AG10803 (cell line): ENCODE results near the gene WHAMM.

Experiments
- DNase-seq: peaks from one replicate; pipeline ENCODE4 v3.0.0; 2010; ENCODE audit warnings: low read depth
- H3K4me3 ChIP-seq: 2 replicates; pipeline ENCODE4 v1.5.1; 2011; ENCODE audit warnings: mild to moderate bottlenecking, low read length, control low read depth
- CTCF ChIP-seq: conservative IDR thresholded peaks from 2 replicates; pipeline ENCODE4 v1.5.1; 2011; ENCODE audit warnings: mild to moderate bottlenecking, low read length, control low read depth, inconsistent platforms

Gene WHAMM

GRCh38 chr15:82871358-82871757, 61.9 kb downstream of the WHAMM start:
- H3K4me3 ChIP-seq = no peak overlapping the region
- TF ChIP-seq CTCF = no peak
- DNase-seq = peak; percentile 9

- no peak for DNase-seq
- TF ChIP-seq CTCF = no peak
- no peak overlapping the region for H3K4me3 ChIP-seq
Measured at GRCh38 chr15:82871832-82872484, 62.5 kb downstream of the WHAMM start.

GRCh38 chr15:82873000-82873680, 63.7 kb downstream of the WHAMM start:
- DNase-seq = no peak
- no peak overlapping the region for H3K4me3 ChIP-seq
- no peak for TF ChIP-seq CTCF

DNA sequence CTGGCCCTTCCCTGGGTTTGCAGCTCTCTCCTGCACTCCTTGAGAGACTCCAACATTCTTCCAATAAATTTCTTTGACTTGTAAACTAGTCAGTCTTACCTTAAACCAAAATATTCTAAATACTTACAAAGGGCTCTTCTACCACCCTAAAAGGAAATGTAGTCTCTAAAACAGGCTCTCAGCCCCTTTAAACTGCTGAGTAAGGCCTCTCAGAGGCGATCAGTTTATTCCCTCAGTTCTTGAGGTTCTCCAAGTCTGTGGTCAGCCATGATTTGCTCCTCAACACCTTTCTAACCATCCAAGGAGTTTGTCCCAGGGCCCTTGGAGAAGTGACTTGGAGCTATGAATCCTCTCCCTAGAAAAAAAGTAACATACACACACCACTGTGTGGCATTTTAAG, 64.8 kb downstream of the WHAMM start:
- TF ChIP-seq CTCF = no peak
- DNase-seq = no peak
- H3K4me3 ChIP-seq = no peak overlapping the region

- no peak overlapping the region for H3K4me3 ChIP-seq
- TF ChIP-seq CTCF = no peak
- DNase-seq = no peak
Measured at GRCh38 chr15:82874961-82875360, 65.5 kb downstream of the WHAMM start.

GRCh38 chr15:82875411-82876003, 66.1 kb downstream of the WHAMM start:
- no peak overlapping the region for H3K4me3 ChIP-seq
- DNase-seq = peak; percentile 61
- TF ChIP-seq CTCF = no peak

DNA sequence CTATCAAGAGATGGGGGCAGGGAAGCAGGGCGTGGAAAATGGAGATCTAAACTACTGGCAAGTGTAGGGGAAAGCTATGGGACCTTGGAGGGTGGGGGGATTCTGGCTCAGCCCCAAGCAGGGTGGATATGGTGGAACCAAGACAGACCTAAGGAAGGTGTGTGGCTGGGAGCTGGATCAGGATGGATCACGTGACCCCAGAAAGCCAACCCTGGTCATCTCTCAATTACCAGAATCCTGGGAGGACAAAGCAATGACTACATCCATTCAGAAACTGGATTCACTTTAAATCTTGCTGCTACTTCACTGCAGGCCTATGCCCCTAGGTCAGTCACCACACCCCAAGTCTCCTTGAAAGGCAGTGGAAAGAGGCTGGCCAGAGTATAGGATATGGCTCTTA, 68.4 kb downstream of the WHAMM start:
- DNase-seq = no peak
- no peak overlapping the region for H3K4me3 ChIP-seq
- TF ChIP-seq CTCF = no peak
